Eye (tissue), 1 donor: ENCODE measurements around the gene COIL.

Experiments used
- DNase-seq: peaks from one replicate; pipeline ENCODE4 v3.0.0-alpha.2; 2015

The COIL gene

GRCh38 chr17:56903560-56903959, 57.3 kb downstream of the COIL start:
- DNase-seq, result no peak

- no peak for DNase-seq
Observed at GRCh38 chr17:56902348-56902747, 58.5 kb downstream of the COIL start.

- DNase-seq, result no peak
Observed at GRCh38 chr17:56899403-56899802, 61.4 kb downstream of the COIL start.

GRCh38 chr17:56898874-56899273, 62.0 kb downstream of the COIL start:
- no peak for DNase-seq

- DNase-seq, result no peak
Observed at GRCh38 chr17:56897646-56898424, 63.0 kb downstream of the COIL start.

GRCh38 chr17:56896968-56897359, 63.9 kb downstream of the COIL start:
- DNase-seq, result no peak

GRCh38 chr17:56896217-56896967, 64.5 kb downstream of the COIL start:
- no peak for DNase-seq

GRCh38 chr17:56894859-56895455, 65.9 kb downstream of the COIL start:
- DNase-seq, result no peak

- no peak for DNase-seq
Observed at GRCh38 chr17:56893503-56893902, 67.3 kb downstream of the COIL start.

GRCh38 chr17:56892333-56892732, 68.5 kb downstream of the COIL start:
- no peak for DNase-seq

GRCh38 chr17:56891751-56892150, 69.1 kb downstream of the COIL start:
- DNase-seq, result no peak

GRCh38 chr17:56890906-56891674, 69.8 kb downstream of the COIL start:
- DNase-seq, result no peak

- DNase-seq, result no peak
Observed at GRCh38 chr17:56890390-56890789, 70.5 kb downstream of the COIL start.
